Measurements from ENCODE around the gene PRRT1. TPM values are rescaled to one million over a fixed set of nuclear protein-coding genes. Genes with fewer than 3 reads are reported as not detected.

Gene PRRT1
- total RNA-seq, 1 experiment from 2014 or later: not detected

GRCh38 chr6:32149092-32149755 is 2.5 kb downstream of the PRRT1 start:
- Histone ChIP-seq H3K27me3 (ENCODE audit: low read length) (no peaks in the 10 kb centered on the region), H2AFZ (ENCODE audit: low read length) (no peak overlapping the region), H3K4me1 (ENCODE audit: insufficient read depth, low read length) (peaks cover 7% of the 10 kb centered on the region), H3F3A (ENCODE audit: low read length, unreplicated experiment) (no peaks in the 10 kb centered on the region), H3K36me3 (ENCODE audit: low read depth, low read length) (no peaks in the 10 kb centered on the region), H3K4me2 (ENCODE audit: low read length) (no peak overlapping the region), H3K9me3 (ENCODE audit: low read length) (no peaks in the 10 kb centered on the region), H3K9ac (ENCODE audit: low read length) (no peak overlapping the region), H3K4me3 (ENCODE audit: low read length) (no peak overlapping the region), H3K9me2 (replicated peaks; ENCODE audit: low read length) (no peaks in the 10 kb centered on the region), H3K27ac (ENCODE audit: low read length) (no peak overlapping the region), H4K20me1 (ENCODE audit: low read length) (no peaks in the 10 kb centered on the region), H3K79me2 (ENCODE audit: low read length) (peaks cover 3% of the 10 kb centered on the region)
- intact Hi-C loops (cut with micrococcal nuclease): no loop called here
- no peak for ATAC-seq
- ChIA-PET CTCF (interaction anchor here (0.6 kb wide), 1 partner anchor 51 kb away, joined by 3 read pairs; no protein-coding TSS in a partner anchor), POLR2A (ENCODE audit: unreplicated experiment) (no interaction called here)
- no TSS peak for BruUV-seq (replicated peaks)
- no peak for DNase-seq
- TF ChIP-seq EZH2 (IDR thresholded peaks at IDR 0.05; ENCODE audit: low read length, unreplicated experiment) (no peak), EZH2phosphoT487 (IDR thresholded peaks at IDR 0.05; ENCODE audit: borderline replicate concordance, low read length) (no peak)
- TF ChIP-seq, protein P1, sequence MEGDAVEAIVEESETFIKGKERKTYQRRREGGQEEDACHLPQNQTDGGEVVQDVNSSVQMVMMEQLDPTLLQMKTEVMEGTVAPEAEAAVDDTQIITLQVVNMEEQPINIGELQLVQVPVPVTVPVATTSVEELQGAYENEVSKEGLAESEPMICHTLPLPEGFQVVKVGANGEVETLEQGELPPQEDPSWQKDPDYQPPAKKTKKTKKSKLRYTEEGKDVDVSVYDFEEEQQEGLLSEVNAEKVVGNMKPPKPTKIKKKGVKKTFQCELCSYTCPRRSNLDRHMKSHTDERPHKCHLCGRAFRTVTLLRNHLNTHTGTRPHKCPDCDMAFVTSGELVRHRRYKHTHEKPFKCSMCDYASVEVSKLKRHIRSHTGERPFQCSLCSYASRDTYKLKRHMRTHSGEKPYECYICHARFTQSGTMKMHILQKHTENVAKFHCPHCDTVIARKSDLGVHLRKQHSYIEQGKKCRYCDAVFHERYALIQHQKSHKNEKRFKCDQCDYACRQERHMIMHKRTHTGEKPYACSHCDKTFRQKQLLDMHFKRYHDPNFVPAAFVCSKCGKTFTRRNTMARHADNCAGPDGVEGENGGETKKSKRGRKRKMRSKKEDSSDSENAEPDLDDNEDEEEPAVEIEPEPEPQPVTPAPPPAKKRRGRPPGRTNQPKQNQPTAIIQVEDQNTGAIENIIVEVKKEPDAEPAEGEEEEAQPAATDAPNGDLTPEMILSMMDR (conservative IDR thresholded peaks at IDR 0.05; ENCODE audit: low read depth, low read length): no peak

DNA sequence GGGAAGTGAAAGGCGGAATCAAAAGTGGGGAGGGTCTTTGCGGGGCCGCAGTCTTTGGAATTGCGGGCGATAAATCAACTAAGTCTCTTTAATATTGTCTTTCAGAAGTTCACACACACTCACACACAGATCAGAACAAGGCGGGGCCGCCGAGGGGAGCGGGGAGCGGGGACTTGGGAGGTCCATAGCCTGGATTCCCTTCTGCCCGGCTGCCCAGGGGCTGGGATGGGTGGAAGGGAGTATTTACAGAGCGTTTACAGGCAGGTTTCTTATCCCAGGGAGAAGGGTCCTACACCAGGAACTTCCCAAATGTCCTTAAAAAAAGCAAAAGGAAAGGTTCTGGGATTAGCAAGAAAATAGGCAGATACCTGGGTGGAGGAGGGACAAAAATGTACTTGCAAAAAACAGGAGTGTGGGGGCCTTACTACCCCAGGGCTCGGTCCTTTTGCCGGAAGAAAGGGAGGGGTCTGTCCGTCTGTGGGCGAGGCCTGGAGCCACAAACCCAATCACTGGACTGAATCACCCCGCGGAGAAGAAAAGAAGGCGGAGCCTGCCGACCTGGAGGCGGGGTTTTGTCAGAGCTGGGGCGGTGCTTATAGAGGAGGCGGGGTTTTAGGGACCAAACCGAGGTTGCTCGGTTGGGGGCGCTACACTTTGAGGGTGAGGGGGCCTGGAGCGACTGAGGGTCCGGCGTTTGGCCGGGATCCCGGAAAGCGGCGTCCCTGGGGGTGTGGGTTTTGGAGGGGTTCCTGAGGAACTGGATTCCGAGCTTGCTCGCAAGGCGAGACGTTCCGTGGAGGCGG is 3.2 kb downstream of the PRRT1 start:
- H3K9ac ChIP-seq (ENCODE audit: low read length): no peak overlapping the region
- intact Hi-C loops (cut with micrococcal nuclease): no loop called here
- no peaks in the 10 kb centered on the region for H4K20me1 ChIP-seq (ENCODE audit: low read length)
- H3K27ac ChIP-seq (ENCODE audit: low read length): no peak overlapping the region
- H3K4me2 ChIP-seq (ENCODE audit: low read length): no peak overlapping the region
- no peaks in the 10 kb centered on the region for H3F3A ChIP-seq (ENCODE audit: low read length, unreplicated experiment)
- no peaks in the 10 kb centered on the region for H3K36me3 ChIP-seq (ENCODE audit: low read depth, low read length)
- no peak for DNase-seq
- ATAC-seq: no peak
- no peak overlapping the region for H2AFZ ChIP-seq (ENCODE audit: low read length)
- TF ChIP-seq EZH2phosphoT487 (IDR thresholded peaks at IDR 0.05; ENCODE audit: borderline replicate concordance, low read length) (no peak), EZH2 (IDR thresholded peaks at IDR 0.05; ENCODE audit: low read length, unreplicated experiment) (no peak)
- TF ChIP-seq, protein P1 (conservative IDR thresholded peaks at IDR 0.05; ENCODE audit: low read depth, low read length): no peak
- peaks cover 7% of the 10 kb centered on the region for H3K4me1 ChIP-seq (ENCODE audit: insufficient read depth, low read length)
- no peaks in the 10 kb centered on the region for H3K9me2 ChIP-seq (replicated peaks; ENCODE audit: low read length)
- H3K79me2 ChIP-seq (ENCODE audit: low read length): no peaks in the 10 kb centered on the region
- no peaks in the 10 kb centered on the region for H3K9me3 ChIP-seq (ENCODE audit: low read length)
- H3K4me3 ChIP-seq (ENCODE audit: low read length): no peak overlapping the region
- CTCF ChIA-PET: interaction anchor here (0.6 kb wide), 1 partner anchor 51 kb away, joined by 3 read pairs; no protein-coding TSS in a partner anchor
- POLR2A ChIA-PET (ENCODE audit: unreplicated experiment): no interaction called here
- no TSS peak for BruUV-seq (replicated peaks)
- H3K27me3 ChIP-seq (ENCODE audit: low read length): no peaks in the 10 kb centered on the region

Measured in PC-3 (cell line).